GM21619 (cell line): ENCODE results near the gene KRTAP19-4.
"Not testable (repeated sequence)": the region's sequence is repeated elsewhere in the genome, so short reads cannot be mapped to it uniquely, and the experiment has no call there.

Experiments used
- ATAC-seq: cut with Tn5 transposase; IDR thresholded peaks from one replicate; pipeline ENCODE4 v1.9.1; 2021; ENCODE audit not compliant: unreplicated experiment

The KRTAP19-4 gene, protein sequence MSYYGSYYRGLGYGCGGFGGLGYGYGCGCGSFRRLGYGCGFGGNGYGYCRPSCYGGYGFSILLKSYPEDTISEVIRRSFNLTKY

DNA sequence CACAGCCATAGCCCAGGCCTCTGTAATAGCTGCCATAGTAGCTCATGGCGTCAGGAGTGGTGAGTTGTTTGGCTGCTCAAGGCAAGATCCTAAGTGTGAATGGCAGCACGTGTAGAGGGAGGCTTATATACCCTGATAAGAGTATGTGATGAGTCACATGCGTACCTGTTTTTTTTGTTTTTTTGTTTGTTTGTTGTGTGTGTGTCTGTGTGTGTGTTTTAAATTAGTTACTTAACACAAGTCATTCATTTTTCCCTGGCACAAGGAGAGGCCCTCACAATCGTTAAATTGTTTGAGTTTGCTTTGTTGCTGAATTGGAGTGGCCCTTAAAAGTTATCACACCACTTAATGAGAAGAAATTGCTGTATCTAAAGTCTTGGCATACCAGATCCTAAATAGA, at the start of gene KRTAP19-4:
KRTAP19-4 (minus strand) TSS at position 101 of the 400 bp plus-strand sequence; CDS start at position 46, 55 bp downstream.
- ATAC-seq, result no peak

DNA sequence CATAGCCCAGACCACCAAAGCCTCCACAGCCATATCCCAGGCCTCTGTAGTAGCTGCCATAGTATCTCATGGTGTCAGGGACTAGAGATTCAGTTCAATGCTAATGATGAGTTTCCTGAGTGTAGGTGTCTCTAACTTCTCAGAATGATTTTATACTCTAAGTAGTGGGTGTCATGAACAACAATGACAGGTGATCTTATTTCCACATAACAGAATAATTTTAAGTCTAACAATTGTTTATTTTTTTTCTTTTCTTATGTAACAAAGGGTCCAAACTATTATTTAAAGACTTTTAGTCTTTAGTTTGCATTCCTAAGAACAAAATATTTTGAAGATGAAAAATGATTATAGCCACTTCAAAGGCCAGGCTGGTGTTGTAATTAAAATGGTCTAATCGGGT, 44.8 kb upstream of the KRTAP19-4 start, which contains the start of gene KRTAP19-6:
KRTAP19-6 (minus strand) TSS at position 101 of the 400 bp plus-strand sequence; CDS start at position 70, 31 bp downstream.
- ATAC-seq, result no peak

DNA sequence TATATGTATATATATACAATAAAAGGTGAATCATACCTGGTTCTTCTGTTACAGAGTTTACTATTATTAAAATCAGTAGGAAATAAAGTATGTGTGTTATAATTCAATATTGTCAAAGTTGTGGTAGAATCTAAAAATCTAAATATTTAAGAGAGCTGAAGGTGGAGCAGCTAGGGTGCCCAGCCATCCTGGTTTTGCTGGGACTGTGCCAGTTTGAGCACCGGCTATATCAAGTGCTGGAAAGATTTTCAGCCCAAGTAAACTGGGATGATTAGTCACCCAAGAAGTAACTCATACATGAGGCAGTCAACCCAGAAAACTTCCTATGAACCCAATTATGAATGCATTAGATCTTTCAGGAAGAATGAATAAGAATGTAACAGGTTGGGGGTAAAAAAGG, 21.9 kb upstream of the KRTAP19-4 start:
- no peak for ATAC-seq

DNA sequence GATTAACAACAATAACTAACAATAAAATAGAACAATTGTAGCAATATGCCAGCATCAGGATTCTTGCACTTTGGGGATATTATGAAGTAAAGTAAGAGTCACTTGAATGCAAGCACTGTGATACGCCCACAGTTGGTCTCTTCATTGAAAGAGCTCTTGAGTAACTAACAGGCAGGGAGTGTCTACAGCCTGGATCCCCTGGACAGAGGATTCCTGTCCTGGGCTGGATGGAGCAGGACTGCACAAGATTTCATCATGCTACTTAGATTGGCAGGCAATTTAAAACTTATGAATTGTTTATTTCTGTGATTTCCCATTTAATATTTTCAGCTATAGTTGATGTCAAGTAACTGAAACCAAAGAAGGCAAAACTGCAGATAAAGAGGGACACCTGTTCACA, 18.7 kb upstream of the KRTAP19-4 start:
- ATAC-seq, result no peak

DNA sequence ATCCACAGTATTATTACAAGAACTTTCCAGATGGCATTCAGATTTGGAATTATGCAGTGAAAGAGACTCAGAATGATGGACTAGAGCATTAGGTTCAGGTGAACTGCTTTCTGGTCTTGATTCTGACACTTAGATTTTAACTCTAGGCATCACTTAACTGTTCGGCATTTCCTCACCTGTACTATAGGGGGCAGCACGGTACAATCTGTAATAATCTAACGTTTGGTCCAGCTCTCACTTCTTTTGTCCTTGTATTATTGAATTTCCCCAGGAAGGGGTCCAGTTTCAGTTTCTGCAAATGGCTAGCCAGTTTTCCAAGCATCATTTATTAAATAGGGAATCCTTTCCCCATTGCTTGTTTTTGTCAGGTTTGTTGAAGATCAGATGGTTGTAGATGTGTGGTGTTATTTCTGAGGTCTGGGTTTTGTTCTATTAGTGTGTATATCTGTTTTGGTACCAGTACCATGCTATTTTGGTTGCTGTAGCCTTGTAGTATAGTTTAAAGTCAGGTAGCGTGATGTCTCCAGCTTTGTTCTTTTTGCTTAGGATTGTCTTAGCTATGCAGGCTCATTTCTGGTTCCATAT, 8.7 kb upstream of the KRTAP19-4 start:
- not testable (repeated sequence) for ATAC-seq

DNA sequence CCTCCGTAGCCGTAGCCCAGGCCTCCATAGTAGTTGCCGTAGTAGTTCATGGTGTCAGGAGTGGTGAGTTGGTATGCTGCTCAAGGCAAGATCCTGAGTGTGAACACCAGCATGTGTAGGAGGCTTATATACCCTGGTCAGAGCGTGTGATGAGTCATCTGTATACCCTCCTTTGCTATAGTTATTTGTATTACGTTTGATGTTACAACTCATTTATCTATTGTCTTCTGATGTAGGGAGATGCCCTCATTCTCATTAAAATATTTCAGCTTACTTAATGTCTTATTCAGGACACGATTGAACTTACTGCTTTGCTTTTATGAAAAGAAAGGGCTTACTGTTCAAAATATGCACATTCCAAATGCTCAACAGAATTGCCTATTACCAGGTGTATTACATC, 5.1 kb upstream of the KRTAP19-4 start, which contains the start of gene KRTAP19-5:
KRTAP19-5 (minus strand) TSS at position 101 of the 400 bp plus-strand sequence; CDS start at position 50, 51 bp downstream.
- ATAC-seq, result no peak

DNA sequence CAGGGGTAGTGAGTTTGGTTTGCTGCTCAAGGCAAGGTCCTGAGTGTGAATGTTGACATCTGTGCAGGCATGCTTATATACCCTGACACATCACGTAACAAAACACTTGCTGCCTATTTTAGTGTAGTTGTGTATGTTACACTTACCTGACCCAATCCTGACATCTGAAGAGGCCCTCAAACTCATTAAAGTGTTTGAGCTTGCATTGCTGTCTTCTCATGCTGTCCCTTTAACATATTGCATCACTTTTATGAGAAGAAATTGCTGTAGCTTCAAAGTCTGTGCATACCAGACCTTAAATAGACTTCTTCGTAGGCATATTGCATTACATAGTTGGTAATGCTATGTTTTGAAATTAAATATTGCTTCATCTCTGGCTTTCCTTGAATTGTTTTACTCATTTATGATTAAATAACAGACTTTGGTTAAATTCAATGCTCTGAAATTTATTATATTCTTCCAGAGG, 5.0 kb downstream of the KRTAP19-4 start, which contains the start of gene KRTAP19-3:
KRTAP19-3 (minus strand) TSS at position 51 of the 466 bp plus-strand sequence. CDS start 56 bp downstream, outside the sequence.
- no peak for ATAC-seq

DNA sequence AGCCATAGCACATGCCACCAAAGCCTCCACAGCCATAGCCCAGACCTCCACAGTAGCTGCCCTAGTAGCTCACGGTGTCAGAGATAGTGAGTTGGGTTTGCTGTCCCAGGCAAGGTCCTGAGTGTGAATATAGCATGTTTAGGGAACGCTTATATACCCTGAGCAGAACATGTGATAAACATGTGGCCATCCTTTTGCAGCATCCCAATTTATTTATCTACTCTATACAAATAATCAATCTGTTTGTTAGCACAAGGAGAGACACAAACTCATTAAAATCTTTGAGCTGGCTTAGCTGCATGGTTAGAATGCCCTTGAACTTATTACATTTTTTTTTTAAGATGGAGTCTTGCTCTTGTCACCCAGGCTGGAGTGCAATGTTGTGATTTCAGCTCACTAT, 9.6 kb downstream of the KRTAP19-4 start, which contains the start of gene KRTAP19-2:
KRTAP19-2 (minus strand) TSS at position 101 of the 400 bp plus-strand sequence; CDS start at position 13, 88 bp downstream.
- no peak for ATAC-seq

DNA sequence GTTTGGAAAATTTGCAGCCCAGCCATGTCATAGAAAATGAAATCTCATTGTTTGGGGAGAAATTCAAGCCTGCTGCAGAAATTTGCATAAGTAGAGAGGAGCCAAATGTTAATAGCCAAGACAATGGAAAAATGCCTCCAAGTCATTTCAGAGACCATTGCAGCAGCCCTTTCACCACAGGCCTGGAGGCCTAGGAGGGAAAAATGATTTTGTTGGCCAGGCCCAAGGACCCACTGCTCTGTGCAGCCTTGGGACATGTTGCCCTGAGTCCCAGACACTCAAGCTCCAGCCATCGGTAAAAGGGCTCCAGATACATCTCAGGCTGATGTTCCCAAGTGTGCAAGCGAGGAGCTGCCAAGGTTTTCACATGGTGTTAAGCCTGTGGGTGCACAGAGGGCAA, 10.8 kb downstream of the KRTAP19-4 start:
- no peak for ATAC-seq

DNA sequence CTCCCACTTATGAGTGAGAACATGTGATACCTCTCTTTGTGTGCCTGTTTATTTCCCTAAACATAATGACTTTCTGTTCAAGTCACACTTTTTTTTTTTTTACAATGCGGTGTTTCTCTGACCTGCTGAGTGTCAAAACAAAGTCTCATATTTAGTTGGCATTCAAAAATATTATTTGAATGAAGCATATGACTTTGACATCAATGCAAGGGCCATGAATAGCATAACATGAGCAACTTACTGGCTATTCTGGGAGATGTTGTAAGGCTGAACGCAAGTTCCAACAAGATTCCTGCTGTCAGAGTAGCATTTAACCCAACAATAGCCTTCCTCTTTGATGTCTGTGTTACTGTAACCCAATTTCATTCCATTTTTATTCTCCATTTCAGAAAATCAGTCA, 14.8 kb downstream of the KRTAP19-4 start:
- ATAC-seq, result no peak

DNA sequence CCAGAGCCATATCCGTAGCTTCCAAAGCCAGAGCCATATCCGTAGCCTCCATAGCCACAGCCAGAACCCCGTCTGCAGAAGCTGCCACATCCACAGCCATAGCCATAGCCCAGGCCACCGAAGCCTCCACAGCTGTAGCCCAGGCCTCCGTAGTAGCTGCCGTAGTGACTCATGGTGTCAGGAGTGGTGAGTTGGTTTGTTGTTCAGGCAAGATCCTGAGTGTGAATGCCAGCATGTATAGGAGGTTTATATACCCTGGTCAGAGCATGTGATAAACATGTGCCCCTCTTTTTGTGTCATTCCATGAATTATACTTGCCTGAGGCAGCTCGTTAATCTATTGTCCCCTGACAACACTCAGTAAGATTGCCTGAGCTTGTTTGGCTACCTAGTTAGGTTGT, 16.8 kb downstream of the KRTAP19-4 start, which contains the start of gene KRTAP19-1:
KRTAP19-1 (minus strand) TSS at position 223 of the 400 bp plus-strand sequence; CDS start at position 173, 50 bp downstream.
- no peak for ATAC-seq

DNA sequence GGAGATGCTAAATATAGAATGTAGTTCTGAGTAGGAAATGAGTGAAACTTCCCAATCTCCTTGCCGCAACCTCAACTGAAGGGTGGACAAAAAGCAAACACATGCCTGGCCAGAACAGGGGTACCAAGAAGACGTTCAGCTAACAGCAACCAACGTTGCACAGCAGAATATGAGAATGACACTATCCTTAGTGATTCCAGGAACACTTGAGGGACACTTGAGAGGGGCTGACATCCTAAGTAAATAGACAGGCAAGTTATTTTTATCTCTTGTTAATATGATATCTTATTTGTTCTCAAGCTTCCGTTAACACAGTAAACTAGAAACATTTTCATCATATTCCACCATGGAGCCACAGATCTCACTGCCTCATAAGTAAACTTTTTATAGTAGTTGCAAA, 17.7 kb downstream of the KRTAP19-4 start:
- ATAC-seq, result no peak

DNA sequence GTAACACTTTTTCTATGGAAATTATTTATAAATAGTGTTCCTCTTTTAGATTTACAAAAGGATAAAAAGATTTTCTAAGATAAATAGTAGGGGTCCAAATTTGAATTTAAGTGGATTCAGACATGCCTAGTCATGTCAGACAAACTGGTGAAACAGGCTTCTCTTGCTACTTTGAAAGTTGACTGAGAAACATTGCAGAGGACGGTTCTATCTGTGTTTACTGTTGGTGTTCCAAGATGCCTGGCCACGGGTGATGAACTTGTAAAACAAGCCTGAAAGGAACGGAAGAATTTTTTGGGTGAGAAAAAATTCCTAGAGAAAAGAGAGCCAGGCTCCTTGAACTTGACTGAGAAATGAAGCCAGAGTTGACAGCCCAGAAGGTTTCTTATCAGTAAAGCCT, 19.0 kb downstream of the KRTAP19-4 start:
- no peak for ATAC-seq

DNA sequence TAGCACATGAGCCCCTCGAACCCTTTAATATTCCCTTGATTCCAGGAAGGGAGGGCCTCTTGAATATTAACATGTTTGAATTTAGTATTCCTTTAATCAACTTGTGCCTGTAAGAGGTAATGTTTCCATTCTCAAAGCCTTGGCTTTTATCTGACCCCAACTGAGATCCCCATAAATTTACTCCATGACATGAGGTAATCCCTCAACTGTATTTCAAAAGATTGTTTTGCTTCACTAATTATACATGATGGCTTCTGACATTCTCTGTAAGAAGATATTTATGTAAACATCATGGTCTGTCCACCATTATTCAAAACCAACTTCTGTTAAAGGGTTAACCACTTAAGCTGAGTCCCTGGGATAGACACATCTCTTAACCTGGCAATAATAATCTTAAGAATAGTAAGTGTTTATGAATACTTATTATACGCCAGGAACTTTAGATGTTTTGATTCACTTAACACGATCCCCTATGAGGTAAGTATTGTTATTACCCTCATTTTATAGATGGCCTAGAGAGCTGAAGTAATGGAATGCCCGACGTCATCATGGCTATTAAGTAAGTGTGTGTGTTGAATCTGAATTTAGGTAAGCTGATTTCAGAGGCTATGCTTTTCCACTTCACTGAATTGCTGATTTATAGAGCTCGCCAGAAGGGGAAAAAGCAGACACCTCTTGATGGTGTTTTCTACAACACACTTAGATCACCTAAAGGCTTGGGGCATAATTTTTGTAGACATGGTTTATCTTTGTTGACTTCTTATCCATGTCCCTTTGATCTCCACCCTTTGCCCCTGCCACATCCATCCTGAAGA, 27.9 kb downstream of the KRTAP19-4 start:
- ATAC-seq, result no peak

DNA sequence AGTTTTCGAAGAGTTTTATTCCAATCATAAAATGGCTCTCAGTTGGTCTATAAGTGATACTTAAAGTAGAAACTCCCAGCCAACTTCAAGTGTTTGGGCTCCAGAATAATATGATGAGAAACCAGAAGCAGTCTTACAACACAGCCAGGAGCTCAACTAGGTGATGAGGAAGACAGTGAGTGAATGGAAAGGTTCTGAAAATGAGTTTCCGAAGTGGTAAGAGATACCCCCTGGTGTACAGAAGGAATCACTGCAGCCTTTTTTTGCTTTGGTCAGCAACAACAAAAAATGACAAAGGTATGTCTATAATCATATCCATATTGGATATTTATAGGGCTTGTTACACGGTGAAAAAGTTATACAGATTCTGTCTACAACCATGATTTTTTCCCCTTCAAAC, 33.3 kb downstream of the KRTAP19-4 start:
- no peak for ATAC-seq

DNA sequence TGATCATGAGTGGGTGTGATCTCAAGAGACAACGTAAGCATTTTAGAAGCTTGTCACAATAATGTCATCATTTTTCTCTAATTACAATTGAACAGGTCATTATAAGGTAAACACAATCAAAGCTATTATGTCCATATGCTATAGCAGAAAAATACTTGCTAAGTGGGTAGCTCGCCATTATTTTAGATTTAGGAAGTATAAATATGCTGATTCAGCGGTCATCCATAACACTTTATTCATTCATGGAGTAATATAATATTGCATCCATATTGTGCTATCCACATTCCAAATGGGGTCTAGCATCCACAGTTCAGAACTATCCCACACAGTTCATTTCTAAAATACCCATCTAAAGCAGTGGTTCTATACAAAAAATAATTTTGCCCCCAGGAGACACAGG, 48.5 kb downstream of the KRTAP19-4 start:
- no peak for ATAC-seq

DNA sequence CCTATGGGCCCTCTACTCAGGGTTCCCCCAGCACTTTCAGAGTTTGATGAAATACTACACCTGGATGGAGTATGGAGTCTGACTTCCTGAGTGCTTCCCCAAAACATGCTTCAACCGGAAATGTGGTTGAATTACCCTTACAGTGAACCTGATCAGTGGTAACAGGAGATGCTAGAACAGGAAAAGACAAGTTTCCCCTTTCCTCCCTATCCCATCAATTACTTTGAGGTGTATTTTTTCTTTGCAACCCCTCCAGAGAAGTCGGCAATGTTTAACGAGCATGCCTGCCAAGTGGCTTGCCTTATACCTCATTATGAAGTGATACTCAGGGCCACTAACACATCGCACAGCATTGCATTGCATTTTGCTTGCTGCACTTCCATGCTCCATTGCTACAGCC, 49.9 kb downstream of the KRTAP19-4 start:
- ATAC-seq, result no peak
